ENCODE measurements around the gene MOGAT2. TPM values are rescaled to one million over a fixed set of nuclear protein-coding genes. Genes with fewer than 3 reads are reported as not detected.

Gene MOGAT2
- total RNA-seq, 2 donors from 2014 or later: not detected

DNA sequence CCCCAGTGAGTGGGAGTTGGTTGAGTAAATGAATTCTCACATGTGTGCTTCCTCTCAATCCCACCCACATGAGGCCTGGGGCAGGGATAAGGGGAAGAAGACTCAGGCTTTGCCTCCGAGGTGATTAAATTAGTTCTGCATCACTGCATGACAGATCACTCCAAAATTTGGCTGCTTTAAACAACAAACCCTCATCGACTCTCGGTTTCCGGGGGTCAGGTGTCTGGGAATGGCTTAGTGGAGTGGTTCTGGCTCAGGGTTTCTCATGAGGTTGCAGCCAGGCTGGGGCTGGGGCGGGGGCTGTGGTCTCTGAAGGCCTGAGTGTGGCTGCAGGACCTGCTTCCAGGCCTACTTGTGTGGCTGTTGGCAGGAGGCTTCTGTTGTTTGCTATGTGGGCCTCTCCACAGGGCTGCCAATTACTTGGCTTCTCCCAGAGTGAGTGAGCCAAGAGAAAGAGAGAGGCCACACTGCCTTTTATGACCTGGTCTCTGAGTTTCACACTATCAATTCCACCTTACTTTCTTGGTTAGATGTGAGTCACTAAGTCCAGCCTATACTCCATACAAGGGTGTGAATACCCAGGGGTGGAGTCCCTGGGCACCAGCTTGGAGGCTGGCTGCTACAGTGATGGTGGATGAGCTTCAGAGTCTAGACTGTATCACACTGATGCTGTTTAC is 15.9 kb downstream of the MOGAT2 start:
- peak; percentile 34 for DNase-seq
- Histone ChIP-seq H3K36me3 (ENCODE audit: control insufficient read depth, insufficient read depth, low read length) (no peaks in the 10 kb centered on the region), H3K27me3 (ENCODE audit: control insufficient read depth, insufficient read depth, low read length, poor library complexity, severe bottlenecking) (no peaks in the 10 kb centered on the region), H3K4me1 (ENCODE audit: control insufficient read depth, insufficient read depth, low read length) (no peaks in the 10 kb centered on the region), H3K4me3 (ENCODE audit: low read length) (no peak overlapping the region), H3K9ac (ENCODE audit: extremely low read depth, low read length, poor library complexity, severe bottlenecking) (no peak overlapping the region), H3K9me3 (ENCODE audit: control insufficient read depth, low read length) (no peaks in the 10 kb centered on the region), H3K27ac (ENCODE audit: low read depth, low read length) (no peak overlapping the region)
- TF ChIP-seq, protein P1, sequence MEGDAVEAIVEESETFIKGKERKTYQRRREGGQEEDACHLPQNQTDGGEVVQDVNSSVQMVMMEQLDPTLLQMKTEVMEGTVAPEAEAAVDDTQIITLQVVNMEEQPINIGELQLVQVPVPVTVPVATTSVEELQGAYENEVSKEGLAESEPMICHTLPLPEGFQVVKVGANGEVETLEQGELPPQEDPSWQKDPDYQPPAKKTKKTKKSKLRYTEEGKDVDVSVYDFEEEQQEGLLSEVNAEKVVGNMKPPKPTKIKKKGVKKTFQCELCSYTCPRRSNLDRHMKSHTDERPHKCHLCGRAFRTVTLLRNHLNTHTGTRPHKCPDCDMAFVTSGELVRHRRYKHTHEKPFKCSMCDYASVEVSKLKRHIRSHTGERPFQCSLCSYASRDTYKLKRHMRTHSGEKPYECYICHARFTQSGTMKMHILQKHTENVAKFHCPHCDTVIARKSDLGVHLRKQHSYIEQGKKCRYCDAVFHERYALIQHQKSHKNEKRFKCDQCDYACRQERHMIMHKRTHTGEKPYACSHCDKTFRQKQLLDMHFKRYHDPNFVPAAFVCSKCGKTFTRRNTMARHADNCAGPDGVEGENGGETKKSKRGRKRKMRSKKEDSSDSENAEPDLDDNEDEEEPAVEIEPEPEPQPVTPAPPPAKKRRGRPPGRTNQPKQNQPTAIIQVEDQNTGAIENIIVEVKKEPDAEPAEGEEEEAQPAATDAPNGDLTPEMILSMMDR (conservative IDR thresholded peaks at IDR 0.05): no peak
- H3K4me1 Mint-ChIP-seq: peaks cover 7% of the 10 kb centered on the region
- no peaks in the 10 kb centered on the region for H3K36me3 Mint-ChIP-seq (ENCODE audit: low read depth)
- no peaks in the 10 kb centered on the region for H3K9me3 Mint-ChIP-seq
- H3K27me3 Mint-ChIP-seq (ENCODE audit: insufficient read depth): peaks cover 18% of the 10 kb centered on the region
- WGBS, 2 experiments (ENCODE audit: insufficient coverage in 1 of 2, insufficient read length in 1 of 2): 60 to 94% methylated on average over 2 to 5 of the region's 5 CpGs
- no peak overlapping the region for H3K27ac Mint-ChIP-seq
- H3K4me3 Mint-ChIP-seq: no peak overlapping the region

DNA sequence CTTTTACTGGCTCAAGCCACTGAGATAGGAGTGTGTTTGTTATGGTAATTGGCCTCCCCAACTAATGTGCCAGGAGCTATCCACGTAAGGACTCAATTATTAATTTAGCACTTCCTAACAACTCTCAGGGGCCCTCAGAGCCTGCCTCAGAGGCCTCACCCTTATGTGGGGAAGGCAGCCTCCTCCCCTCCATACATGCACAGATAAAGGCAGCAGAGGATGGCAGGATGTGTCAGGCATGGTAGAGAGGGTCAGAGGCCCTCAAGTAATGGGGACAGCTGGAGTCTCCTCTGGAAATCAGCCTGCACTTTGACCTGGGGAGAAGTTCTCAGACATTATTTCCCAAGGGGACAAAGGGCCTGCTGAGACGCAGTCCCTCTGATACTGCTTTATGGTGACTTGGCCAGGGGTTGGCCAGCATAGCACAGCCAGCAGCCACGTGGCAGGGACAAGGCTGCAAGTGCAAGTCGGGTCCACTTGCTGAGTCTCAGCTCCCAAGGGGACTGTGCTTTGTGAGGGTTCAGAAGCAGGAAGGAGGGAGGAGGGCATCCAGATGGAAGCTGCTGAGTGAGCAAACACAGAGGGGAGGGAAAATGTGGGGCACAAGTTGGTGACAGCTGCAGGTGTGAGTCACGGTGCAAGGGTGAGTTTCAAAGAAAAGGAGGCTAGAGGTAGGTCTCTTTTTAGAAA is 17.0 kb downstream of the MOGAT2 start:
- Mint-ChIP-seq H3K27me3 (ENCODE audit: insufficient read depth) (peaks cover 23% of the 10 kb centered on the region), H3K4me1 (peaks cover 7% of the 10 kb centered on the region), H3K9me3 (peaks cover 4% of the 10 kb centered on the region), H3K27ac (no peak overlapping the region), H3K36me3 (ENCODE audit: low read depth) (no peaks in the 10 kb centered on the region), H3K4me3 (no peak overlapping the region)
- no peak overlapping the region for H3K27ac ChIP-seq (ENCODE audit: low read depth, low read length)
- no peaks in the 10 kb centered on the region for H3K4me1 ChIP-seq (ENCODE audit: control insufficient read depth, insufficient read depth, low read length)
- TF ChIP-seq, protein P1 (conservative IDR thresholded peaks at IDR 0.05): no peak
- H3K27me3 ChIP-seq (ENCODE audit: control insufficient read depth, insufficient read depth, low read length, poor library complexity, severe bottlenecking): no peaks in the 10 kb centered on the region
- peak; percentile 30 for DNase-seq
- no peaks in the 10 kb centered on the region for H3K36me3 ChIP-seq (ENCODE audit: control insufficient read depth, insufficient read depth, low read length)
- H3K9me3 ChIP-seq (ENCODE audit: control insufficient read depth, low read length): peaks cover 4% of the 10 kb centered on the region
- WGBS, 2 experiments (ENCODE audit: insufficient coverage in 1 of 2, insufficient read length in 1 of 2): 82 to 89% methylated on average over 4 to 5 of the region's 5 CpGs
- no peak overlapping the region for H3K9ac ChIP-seq (ENCODE audit: extremely low read depth, low read length, poor library complexity, severe bottlenecking)
- no peak overlapping the region for H3K4me3 ChIP-seq (ENCODE audit: low read length)

DNA sequence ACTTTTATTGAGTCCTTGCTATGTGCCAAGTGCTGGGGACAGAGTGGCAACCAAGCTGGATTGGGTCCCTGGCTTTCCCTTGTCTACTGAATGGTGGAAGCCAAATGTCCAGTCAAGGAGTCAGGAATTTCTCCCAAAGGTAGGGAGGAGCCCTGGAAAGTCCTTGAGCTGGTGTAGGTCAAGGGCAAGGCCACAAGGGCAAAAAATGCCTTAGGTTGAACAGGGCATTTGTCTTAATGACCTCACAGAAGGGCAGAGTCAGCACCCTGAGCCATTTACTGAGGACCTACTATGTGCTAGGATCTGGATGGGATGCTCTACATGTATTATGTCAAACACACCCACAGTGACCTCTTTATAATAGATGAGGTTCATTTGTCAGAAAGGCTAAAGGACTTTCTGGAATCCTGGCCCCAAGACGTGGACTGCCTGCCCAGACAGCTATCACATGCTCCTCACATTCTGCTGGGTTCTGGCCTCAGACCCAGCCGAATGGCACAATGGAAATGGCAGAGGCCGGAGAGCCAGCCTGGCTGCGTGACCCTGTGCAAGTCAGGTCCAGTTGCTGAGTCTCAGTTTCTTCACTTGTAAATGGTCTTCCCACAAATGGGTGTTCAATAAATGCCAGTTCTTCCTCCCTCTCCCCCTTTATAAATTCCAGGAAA is 17.7 kb downstream of the MOGAT2 start:
- Mint-ChIP-seq H3K9me3 (peaks cover 4% of the 10 kb centered on the region), H3K4me3 (no peak overlapping the region), H3K27ac (no peak overlapping the region), H3K27me3 (ENCODE audit: insufficient read depth) (peaks cover 19% of the 10 kb centered on the region), H3K4me1 (peaks cover 7% of the 10 kb centered on the region), H3K36me3 (ENCODE audit: low read depth) (no peaks in the 10 kb centered on the region)
- H3K27me3 ChIP-seq (ENCODE audit: control insufficient read depth, insufficient read depth, low read length, poor library complexity, severe bottlenecking): no peaks in the 10 kb centered on the region
- no peak overlapping the region for H3K27ac ChIP-seq (ENCODE audit: low read depth, low read length)
- peaks cover 4% of the 10 kb centered on the region for H3K9me3 ChIP-seq (ENCODE audit: control insufficient read depth, low read length)
- H3K9ac ChIP-seq (ENCODE audit: extremely low read depth, low read length, poor library complexity, severe bottlenecking): no peak overlapping the region
- no peaks in the 10 kb centered on the region for H3K36me3 ChIP-seq (ENCODE audit: control insufficient read depth, insufficient read depth, low read length)
- TF ChIP-seq, protein P1 (conservative IDR thresholded peaks at IDR 0.05): no peak
- 93 to 100% methylated on average over 2 to 4 of the region's 4 CpGs for WGBS, 2 experiments (ENCODE audit: insufficient coverage in 1 of 2, insufficient read length in 1 of 2)
- H3K4me1 ChIP-seq (ENCODE audit: control insufficient read depth, insufficient read depth, low read length): no peaks in the 10 kb centered on the region
- DNase-seq: peak; percentile 33
- H3K4me3 ChIP-seq (ENCODE audit: low read length): no peak overlapping the region
